ENCODE measurements around the gene TBC1D17. TPM values are rescaled to one million over a fixed set of nuclear protein-coding genes. Genes with fewer than 3 reads are reported as not detected.
A peak's percentile ranks its signal among the peaks of the same experiment; 100 is the strongest.

Gene TBC1D17
- total and polyA plus RNA-seq, 10 of the 15 experiments (the other 5 are each of a cell fraction or from before 2014, with no cell fraction given), result 0.42 to 20.4 (median 11.2) TPM

- TF ChIP-seq MYC (IDR thresholded peaks at IDR 0.05; ENCODE audit: insufficient read depth, insufficient read length, insufficient replicate concordance, low read length, severe bottlenecking) (no peak), PKNOX1 (IDR thresholded peaks at IDR 0.05) (no peak), ZBTB4 (CRISPR knock-in tag; IDR thresholded peaks at IDR 0.05) (no peak), ZZZ3 (IDR thresholded peaks at IDR 0.05; ENCODE audit: control insufficient read depth, insufficient read length, low read depth) (no peak)
These were observed 40.5 kb upstream of the TBC1D17 start (continued) for GRCh38 chr19:49837009-49837310.

- H3K4me1 ChIP-seq (ENCODE audit: control insufficient read depth, insufficient read depth, low read length), result no peaks in the 10 kb centered on the region
- intact Hi-C loops (cut with micrococcal nuclease; ENCODE audit: unreplicated experiment), result no loop called here
- no peaks in the 10 kb centered on the region for H4K20me1 ChIP-seq (ENCODE audit: control insufficient read depth, insufficient read depth)
- TF ChIP-seq POLR2A (IDR thresholded peaks at IDR 0.05; ENCODE audit: low read depth, low read length) (peak; percentile 61), NFXL1 (IDR thresholded peaks at IDR 0.05; ENCODE audit: borderline replicate concordance) (no peak)
- H3K79me2 ChIP-seq (ENCODE audit: control insufficient read depth, insufficient read depth, low read length), result no peaks in the 10 kb centered on the region
- ATAC-seq (no peak), FAIRE-seq (no peak), DNase-seq (ENCODE audit: low read depth, low spot score) (no peak)
- H3K36me3 ChIP-seq (ENCODE audit: control insufficient read depth in 2 of 2, insufficient read depth in 2 of 2, low read length in 1 of 2), result peaks cover 15 to 19% of the 10 kb centered on the region in 2 experiments
- POLR2A ChIA-PET, result no interaction called here
- no peak overlapping the region for H3K9ac ChIP-seq (ENCODE audit: control insufficient read depth, insufficient read depth, low read length)
- SMC1A ChIA-PET (ENCODE audit: uncharacterized antibody, unreplicated experiment), result no interaction called here
- H3K4me3 ChIP-seq, result no peak overlapping the region
- CTCF ChIA-PET, result interaction anchor here (1.2 kb wide), 1 partner anchor 101 kb away, joined by 3 read pairs; no protein-coding TSS in a partner anchor
- H3K9me3 ChIP-seq (replicated peaks; ENCODE audit: control insufficient read depth, insufficient read depth, low read length), result no peaks in the 10 kb centered on the region
- no peaks in the 10 kb centered on the region for H3K27me3 ChIP-seq (replicated peaks in 1 of 2; ENCODE audit: control insufficient read depth in 2 of 2, insufficient read depth in 2 of 2, low read length in 1 of 2)
- no peak overlapping the region for H3K4me2 ChIP-seq (ENCODE audit: control insufficient read depth, insufficient read depth)
- no TSS peak for BruUV-seq (replicated peaks)
- in situ Hi-C loops (cut with MboI), result no loop called here
- RAD21 ChIA-PET (ENCODE audit: unreplicated experiment), result no interaction called here
- no peak overlapping the region for H2AFZ ChIP-seq (ENCODE audit: control insufficient read depth, low read depth, low read length)
- 88% methylated on average over 7 of the region's 9 CpGs for WGBS (ENCODE audit: insufficient coverage, insufficient replicate concordance, low lambda C conversion rate, missing lambda C conversion rate)
- no peak overlapping the region for H3K27ac ChIP-seq (ENCODE audit: control insufficient read depth, insufficient read depth)
These were observed 40.1 kb upstream of the TBC1D17 start for GRCh38 chr19:49837425-49837824.
